Transverse colon (tissue), 4 donors: ENCODE data around the gene TMTC1. TPM values are rescaled to one million over a fixed set of nuclear protein-coding genes. Genes with fewer than 3 reads are reported as not detected.

Experiments
- DNase-seq: peaks from one replicate; pipeline ENCODE4 v3.0.0-alpha.2; 2019
- H3K27ac ChIP-seq, 4 donors: fragments of 200-600 bp; sonication (generic); 2 replicates each; pipeline ENCODE4 v1.5.1; 2016 to 2018; ENCODE audit warnings: inconsistent platforms in 4 of 4
- H3K27me3 ChIP-seq: fragments of 200-600 bp; sonication (generic); 2 replicates; pipeline ENCODE4 v1.5.1; 2017; ENCODE audit warnings: inconsistent platforms
- H3K36me3 ChIP-seq, 4 donors: fragments of 200-600 bp; sonication (generic); 2 replicates each; pipeline ENCODE4 v1.5.1; 2017 to 2019; ENCODE audit warnings: inconsistent platforms in 4 of 4
- H3K4me1 ChIP-seq, 4 donors: fragments of 200-600 bp; sonication (generic); 2 replicates each; pipeline ENCODE4 v1.5.1; 2017 to 2020; ENCODE audit warnings: inconsistent platforms in 4 of 4
- H3K4me3 ChIP-seq, 4 donors: fragments of 200-600 bp; sonication (generic); 1 replicate in 1 of 4; 2 replicates in 3 of 4; pipeline versions ENCODE4 v1.5.1 to v1.6.1; 2017 to 2019; ENCODE audit warnings: inconsistent platforms in 4 of 4
- H3K9me3 ChIP-seq, 2 donors: fragments of 200-600 bp; sonication (generic); 2 replicates each; pipeline ENCODE4 v1.5.1; 2017 to 2019; ENCODE audit warnings: inconsistent platforms in 2 of 2
- EP300 ChIP-seq: sonication (generic); formaldehyde crosslinking; IDR thresholded peaks from one replicate; pipeline ENCODE4 v1.6.1; 2017; ENCODE audit warnings: antibody characterized with exemption, low read depth
- POLR2A ChIP-seq: fragments of 450-650 bp; IDR thresholded peaks from one replicate; pipeline ENCODE4 v1.6.1; 2016; ENCODE audit warnings: antibody characterized with exemption, mild to moderate bottlenecking, moderate library complexity
- POLR2AphosphoS5 ChIP-seq, 3 donors: sonication (generic); formaldehyde crosslinking; IDR thresholded peaks; one replicate each; pipeline ENCODE4 v1.6.1; 2016; ENCODE audit warnings: antibody characterized with exemption in 3 of 3
- WGBS, 2 donors: methylation state at CpG; one replicate each; pipeline ENCODE4 v1.1.5; 2018; ENCODE audit warnings: low coverage in 1 of 2; 5-methylcytosine and 5-hydroxymethylcytosine counted together
- in situ Hi-C, 4 donors: fragments of 200-750 bp; cut with MboI; loops; one replicate each; pipeline versions ENCODE4 v1.15.0 to v1.15.1; 2017; ENCODE audit warnings: low sequenced_read_pairs in 3 of 4, low pct_ligation_motif_present in 1 of 4, low pct_unique_long_range_greater_than_20kb in 1 of 4
- intact Hi-C: fragments of 100-400 bp; cut with DNase I; formaldehyde crosslinking; loops from one replicate; pipeline ENCODE4 v1.15.1; 2023; ENCODE audit warnings: low total_unique reads
- total RNA-seq, 4 donors: library from RNA; depleted of rRNA; stranded (reverse); fragments of >200 nt; gene quantifications; one replicate each; pipeline ENCODE4 v1.1.0, GENCODE V29; 2016
- TF ChIP-seq, protein P1 (sequence below), 5 experiments: fragments of 200-600 bp in 3 of 5; fragments of 450-650 bp in 2 of 5; sonication (generic) in 3 of 5; IDR thresholded peaks; 1 replicate in 2 of 5; 2 replicates in 3 of 5; pipeline ENCODE4 v1.5.1; 2016 to 2017; ENCODE audit warnings: antibody characterized with exemption in 5 of 5, inconsistent platforms in 3 of 5, mild to moderate bottlenecking in 2 of 5, moderate library complexity in 1 of 5

TMTC1 gene
- total RNA-seq, 4 donors from 2014 or later, result 10.2 to 26.9 (median 16.9) TPM

DNA sequence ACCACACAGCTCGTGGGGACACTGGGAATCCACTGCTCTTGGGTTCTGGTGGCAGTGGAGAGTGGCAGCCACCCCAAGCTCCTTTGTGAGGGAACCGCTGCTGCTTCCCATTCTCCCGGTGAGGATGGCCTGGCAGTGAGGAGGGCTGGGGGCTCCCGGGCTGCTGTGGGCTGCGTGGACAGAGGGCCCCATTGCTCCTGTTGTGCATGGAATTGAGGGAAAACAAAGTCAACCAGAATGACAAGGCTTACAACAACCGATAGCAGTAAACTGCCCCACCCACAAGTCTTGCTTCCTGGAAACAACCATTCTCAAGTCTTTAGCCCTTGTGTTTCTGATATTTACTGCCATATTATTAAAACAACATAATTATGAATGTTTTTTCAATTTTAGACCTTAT, 32.1 kb downstream of the TMTC1 start:
- H3K27ac ChIP-seq, result no peak overlapping the region
- 63% methylated on average over 6 of the region's 6 CpGs; no CpG with 5 or more reads in 1 of the 2 donors for WGBS, 2 donors

DNA sequence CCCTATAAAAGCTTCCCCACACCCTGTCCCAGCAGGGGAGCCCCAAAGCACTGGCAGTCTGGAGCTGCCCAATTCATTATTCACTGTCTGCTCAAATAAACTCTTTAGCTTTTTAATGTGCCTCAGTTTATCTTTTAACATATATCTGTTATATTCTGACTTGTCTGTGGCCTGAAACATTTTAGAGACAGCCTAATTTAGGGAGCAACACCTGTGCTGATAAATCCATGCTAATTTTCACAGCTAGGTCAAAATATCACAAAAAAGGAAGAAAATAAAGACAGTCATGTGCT, 32.9 kb downstream of the TMTC1 start:
- intact Hi-C loops, result no loop called here
- in situ Hi-C loops, result loop anchor here in 1 of 4 donors (25.0 kb wide), 1 partner anchor 89 kb away; no protein-coding TSS in a partner anchor
- Histone ChIP-seq H3K27me3 (no peaks in the 10 kb centered on the region), H3K4me3 (no peak overlapping the region), H3K9me3 (no peaks in the 10 kb centered on the region), H3K4me1 (no peaks in the 10 kb centered on the region), H3K36me3 (no peaks in the 10 kb centered on the region), H3K27ac (no peak overlapping the region)
- TF ChIP-seq POLR2AphosphoS5 (IDR thresholded peaks at IDR 0.05) (no peak), POLR2A (no peak)
- DNase-seq, result no peak

More for the DNA sequence above, 32.1 kb downstream of the TMTC1 start:
- Histone ChIP-seq H3K9me3 (no peaks in the 10 kb centered on the region), H3K4me3 (no peak overlapping the region), H3K4me1 (no peaks in the 10 kb centered on the region), H3K27me3 (no peaks in the 10 kb centered on the region), H3K36me3 (no peaks in the 10 kb centered on the region)
- intact Hi-C loops (no loop called here), in situ Hi-C loops (loop anchor here in 1 of 4 donors (25.0 kb wide), 1 partner anchor 89 kb away; no protein-coding TSS in a partner anchor)
- DNase-seq, result no peak
- TF ChIP-seq, protein P1, sequence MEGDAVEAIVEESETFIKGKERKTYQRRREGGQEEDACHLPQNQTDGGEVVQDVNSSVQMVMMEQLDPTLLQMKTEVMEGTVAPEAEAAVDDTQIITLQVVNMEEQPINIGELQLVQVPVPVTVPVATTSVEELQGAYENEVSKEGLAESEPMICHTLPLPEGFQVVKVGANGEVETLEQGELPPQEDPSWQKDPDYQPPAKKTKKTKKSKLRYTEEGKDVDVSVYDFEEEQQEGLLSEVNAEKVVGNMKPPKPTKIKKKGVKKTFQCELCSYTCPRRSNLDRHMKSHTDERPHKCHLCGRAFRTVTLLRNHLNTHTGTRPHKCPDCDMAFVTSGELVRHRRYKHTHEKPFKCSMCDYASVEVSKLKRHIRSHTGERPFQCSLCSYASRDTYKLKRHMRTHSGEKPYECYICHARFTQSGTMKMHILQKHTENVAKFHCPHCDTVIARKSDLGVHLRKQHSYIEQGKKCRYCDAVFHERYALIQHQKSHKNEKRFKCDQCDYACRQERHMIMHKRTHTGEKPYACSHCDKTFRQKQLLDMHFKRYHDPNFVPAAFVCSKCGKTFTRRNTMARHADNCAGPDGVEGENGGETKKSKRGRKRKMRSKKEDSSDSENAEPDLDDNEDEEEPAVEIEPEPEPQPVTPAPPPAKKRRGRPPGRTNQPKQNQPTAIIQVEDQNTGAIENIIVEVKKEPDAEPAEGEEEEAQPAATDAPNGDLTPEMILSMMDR (IDR thresholded peaks at IDR 0.05), result no peak
- TF ChIP-seq POLR2A (no peak), POLR2AphosphoS5 (IDR thresholded peaks at IDR 0.05) (no peak), EP300 (no peak)

DNA sequence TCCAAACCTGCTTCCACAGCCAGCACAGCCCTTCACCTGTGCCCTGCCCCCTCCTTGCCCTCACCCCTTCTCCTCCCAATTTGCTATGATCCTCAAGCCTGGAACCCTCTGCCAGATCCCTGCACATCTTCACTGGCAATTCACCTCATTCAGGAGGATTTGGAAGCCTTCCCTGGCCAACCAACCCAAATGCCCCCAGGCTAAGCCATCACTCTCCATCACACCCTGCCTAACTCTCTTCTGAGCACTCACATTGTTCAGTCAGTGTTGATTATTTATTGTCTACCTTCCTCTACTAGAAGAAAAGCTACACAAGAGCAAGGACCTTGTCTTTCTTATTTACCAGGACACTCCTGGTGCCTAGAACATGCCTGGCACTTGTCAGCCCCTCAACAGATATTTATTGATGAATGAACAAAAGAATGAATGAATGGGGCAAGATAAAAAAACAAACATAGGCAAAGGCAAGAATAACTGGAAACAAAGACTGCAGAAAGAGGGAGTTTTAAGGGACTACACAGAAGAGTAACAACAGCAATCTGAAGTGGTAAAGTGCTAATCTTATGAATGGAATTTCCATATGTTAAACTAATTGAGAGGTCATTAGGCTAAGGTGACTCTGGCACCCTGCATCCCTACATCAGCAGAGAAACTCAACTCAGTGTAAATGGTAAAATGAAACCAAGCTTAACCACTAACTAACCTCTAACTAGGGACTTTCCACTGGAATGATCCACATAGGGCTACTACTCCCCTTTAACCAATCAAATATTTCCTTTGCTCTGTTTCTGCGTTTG, 33.4 kb downstream of the TMTC1 start:
- TF ChIP-seq POLR2AphosphoS5 (IDR thresholded peaks at IDR 0.05), result no peak
- WGBS, 2 donors, result 29% methylated on average over 1 of the region's 1 CpG; no CpG with 5 or more reads in 1 of the 2 donors
- in situ Hi-C loops, result loop anchor here in 1 of 4 donors (25.0 kb wide), 1 partner anchor 88 kb away; no protein-coding TSS in a partner anchor

DNA sequence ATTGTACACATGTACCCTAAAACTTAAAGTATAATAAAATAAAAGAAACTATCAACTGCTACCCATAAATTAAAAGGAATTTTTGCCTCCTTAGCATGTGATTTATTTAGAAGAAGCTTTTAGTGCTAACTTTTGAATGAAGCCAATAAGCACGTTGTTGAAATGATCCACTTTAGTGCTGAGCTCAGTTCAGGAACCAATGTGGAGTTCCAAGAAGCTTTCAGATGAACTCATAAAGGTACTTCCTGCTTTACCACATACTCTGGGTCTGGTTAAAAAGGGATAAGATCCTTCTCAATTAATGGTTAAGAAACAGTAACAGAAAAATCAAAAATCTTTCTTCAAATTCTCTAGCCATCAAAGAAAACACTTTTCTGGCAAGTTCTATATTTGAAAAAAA, 39.4 kb downstream of the TMTC1 start:
- Histone ChIP-seq H3K4me3 (no peak overlapping the region), H3K27me3 (no peaks in the 10 kb centered on the region), H3K36me3 (no peaks in the 10 kb centered on the region), H3K27ac (no peak overlapping the region), H3K9me3 (no peaks in the 10 kb centered on the region), H3K4me1 (no peaks in the 10 kb centered on the region)
- 0% methylated on average over 1 of the region's 1 CpG for WGBS, 2 donors
- intact Hi-C loops, result no loop called here
- DNase-seq, result no peak
- in situ Hi-C loops, result no loop called here
- no peak for TF ChIP-seq POLR2A
- no peak for TF ChIP-seq EP300
- TF ChIP-seq, protein P1 (IDR thresholded peaks at IDR 0.05), result no peak
- TF ChIP-seq POLR2AphosphoS5 (IDR thresholded peaks at IDR 0.05), result no peak

More for the DNA sequence above, 33.4 kb downstream of the TMTC1 start:
- no peak for DNase-seq
- Histone ChIP-seq H3K9me3 (no peaks in the 10 kb centered on the region), H3K36me3 (no peaks in the 10 kb centered on the region), H3K4me1 (no peaks in the 10 kb centered on the region), H3K27ac (no peak overlapping the region), H3K4me3 (no peak overlapping the region), H3K27me3 (no peaks in the 10 kb centered on the region)
- intact Hi-C loops, result no loop called here

DNA sequence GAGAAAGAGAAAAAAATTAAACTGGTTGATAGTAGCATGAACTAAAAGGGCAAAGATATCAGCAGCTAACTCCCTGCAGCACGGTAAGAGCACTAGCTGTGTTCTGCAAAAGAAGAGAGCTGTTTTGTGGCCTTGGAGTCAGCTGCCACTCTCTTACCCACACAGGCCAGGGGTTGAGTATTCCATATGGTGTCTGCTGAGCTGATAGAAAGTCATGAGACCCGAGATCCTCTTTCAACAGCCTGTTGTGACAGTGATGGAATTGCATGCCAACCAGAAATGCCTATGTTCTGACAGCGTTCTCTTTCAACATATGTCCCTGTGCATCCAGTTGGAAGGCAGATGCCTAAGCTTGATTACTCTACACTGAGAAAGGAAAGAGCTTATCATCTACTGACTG, 39.9 kb downstream of the TMTC1 start:
- Histone ChIP-seq H3K4me1 (no peaks in the 10 kb centered on the region), H3K9me3 (no peaks in the 10 kb centered on the region), H3K36me3 (no peaks in the 10 kb centered on the region), H3K4me3 (no peak overlapping the region), H3K27ac (no peak overlapping the region), H3K27me3 (no peaks in the 10 kb centered on the region)
- no peak for TF ChIP-seq EP300
- no peak for TF ChIP-seq POLR2A
- TF ChIP-seq, protein P1 (IDR thresholded peaks at IDR 0.05), result no peak
- no peak for TF ChIP-seq POLR2AphosphoS5 (IDR thresholded peaks at IDR 0.05)
- 22 to 47% methylated on average over 1 to 3 of the region's 3 CpGs for WGBS, 2 donors
- in situ Hi-C loops, result no loop called here
- DNase-seq, result no peak
- intact Hi-C loops, result no loop called here
